Peyer's patch (tissue), 4 donors: ENCODE results near the gene PHACTR1.

Source experiments
- POLR2A ChIP-seq, 2 donors: fragments of 450-650 bp; IDR thresholded peaks; one replicate each; pipeline ENCODE4 v1.5.1; 2017; ENCODE audit warnings: antibody characterized with exemption in 2 of 2, mild to moderate bottlenecking in 2 of 2, moderate library complexity in 2 of 2
- TF ChIP-seq, protein P1 (sequence below), 6 experiments: fragments of 450-650 bp in 4 of 6; fragments of 200-600 bp in 2 of 6; sonication (generic) in 1 of 6; IDR thresholded peaks; one replicate each; pipeline ENCODE4 v1.5.1; 2017 to 2019; ENCODE audit warnings: antibody characterized with exemption in 6 of 6, mild to moderate bottlenecking in 3 of 6, moderate library complexity in 1 of 6

DNA sequence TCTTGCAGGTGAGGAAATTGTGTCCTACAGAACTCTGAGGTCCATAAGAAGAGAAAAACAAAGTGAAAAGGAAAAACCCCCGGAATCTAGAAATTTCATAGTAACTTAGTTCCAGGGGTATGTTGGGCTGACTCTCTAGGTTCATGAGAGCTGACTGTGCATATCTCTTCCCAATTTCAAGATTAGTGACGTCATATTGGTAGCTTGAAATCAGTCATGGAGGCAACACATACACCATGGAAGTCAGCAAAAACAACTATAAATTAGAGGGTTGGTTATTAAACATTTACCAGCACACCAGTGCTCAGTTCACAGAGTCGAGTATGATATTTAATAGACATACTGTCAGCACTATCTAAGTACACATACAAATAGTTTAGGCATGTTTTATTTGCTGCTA lies 49.8 kb downstream of the PHACTR1 start:
- TF ChIP-seq, protein P1, sequence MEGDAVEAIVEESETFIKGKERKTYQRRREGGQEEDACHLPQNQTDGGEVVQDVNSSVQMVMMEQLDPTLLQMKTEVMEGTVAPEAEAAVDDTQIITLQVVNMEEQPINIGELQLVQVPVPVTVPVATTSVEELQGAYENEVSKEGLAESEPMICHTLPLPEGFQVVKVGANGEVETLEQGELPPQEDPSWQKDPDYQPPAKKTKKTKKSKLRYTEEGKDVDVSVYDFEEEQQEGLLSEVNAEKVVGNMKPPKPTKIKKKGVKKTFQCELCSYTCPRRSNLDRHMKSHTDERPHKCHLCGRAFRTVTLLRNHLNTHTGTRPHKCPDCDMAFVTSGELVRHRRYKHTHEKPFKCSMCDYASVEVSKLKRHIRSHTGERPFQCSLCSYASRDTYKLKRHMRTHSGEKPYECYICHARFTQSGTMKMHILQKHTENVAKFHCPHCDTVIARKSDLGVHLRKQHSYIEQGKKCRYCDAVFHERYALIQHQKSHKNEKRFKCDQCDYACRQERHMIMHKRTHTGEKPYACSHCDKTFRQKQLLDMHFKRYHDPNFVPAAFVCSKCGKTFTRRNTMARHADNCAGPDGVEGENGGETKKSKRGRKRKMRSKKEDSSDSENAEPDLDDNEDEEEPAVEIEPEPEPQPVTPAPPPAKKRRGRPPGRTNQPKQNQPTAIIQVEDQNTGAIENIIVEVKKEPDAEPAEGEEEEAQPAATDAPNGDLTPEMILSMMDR (IDR thresholded peaks at IDR 0.05): no peak
- no peak for TF ChIP-seq POLR2A (IDR thresholded peaks at IDR 0.05)
